OCI-LY7 (cell line): Measurements from ENCODE around the gene CELF2. TPM values are rescaled to one million over a fixed set of nuclear protein-coding genes. Genes with fewer than 3 reads are reported as not detected.

Source experiments
- BruUV-seq: library from RNA; stranded (reverse); fragments of 400-500 nt; replicated peaks from 2 replicates; lab custom pipeline; 2021; lab: Mats Ljungman, UMichigan
- CTCF ChIA-PET: fragments of 300-600 bp; sonication (Branson Sonifier 250); formaldehyde crosslinking; loops from one replicate; lab custom pipeline; 2022; ENCODE audit warnings: antibody characterized with exemption; ENCODE audit not compliant: unreplicated experiment; lab: Charles Lee
- POLR2A ChIA-PET: fragments of 300-600 bp; sonication (Branson Sonifier 250); formaldehyde crosslinking; loops from one replicate; lab custom pipeline; 2022; ENCODE audit warnings: antibody characterized with exemption; lab: Charles Lee
- DNase-seq: peaks from one replicate; pipeline ENCODE4 v3.0.0-alpha.2; 2015; ENCODE audit warnings: low spot score
- H2AFZ ChIP-seq: fragments of 200-600 bp; sonication (generic), shearing (Covaris generic); 2 replicates; pipeline ENCODE4 v1.6.1; 2014; ENCODE audit warnings: mild to moderate bottlenecking, antibody characterized with exemption, low read length, moderate library complexity
- H3K27ac ChIP-seq: fragments of 200-600 bp; sonication (generic); 2 replicates; pipeline ENCODE4 v1.5.1; 2014; ENCODE audit warnings: mixed run types, low read depth, mild to moderate bottlenecking, moderate library complexity, low read length, inconsistent platforms; ENCODE audit not compliant: poor library complexity, severe bottlenecking
- H3K36me3 ChIP-seq: fragments of 200-600 bp; sonication (generic); 2 replicates; pipeline ENCODE4 v1.6.1; 2014; ENCODE audit warnings: mild to moderate bottlenecking, antibody characterized with exemption, low read length, moderate library complexity, mixed read lengths; ENCODE audit not compliant: insufficient read depth
- H3K4me1 ChIP-seq: fragments of 200-600 bp; sonication (generic); 2 replicates; pipeline ENCODE4 v1.5.1; 2014; ENCODE audit warnings: mild to moderate bottlenecking, low read length; ENCODE audit not compliant: insufficient read depth, poor library complexity, severe bottlenecking
- H3K4me2 ChIP-seq: fragments of 200-600 bp; sonication (generic); 2 replicates; pipeline ENCODE4 v1.6.1; 2014; ENCODE audit warnings: mild to moderate bottlenecking, low read length
- H3K4me3 ChIP-seq: fragments of 200-600 bp; sonication (generic); 2 replicates; pipeline ENCODE4 v1.5.1; 2014; ENCODE audit warnings: mild to moderate bottlenecking, low read depth, low read length; ENCODE audit not compliant: poor library complexity, severe bottlenecking
- H3K79me2 ChIP-seq: fragments of 200-600 bp; sonication (generic); 2 replicates; pipeline ENCODE4 v1.6.1; 2016; ENCODE audit warnings: low read depth, mild to moderate bottlenecking, low read length, moderate library complexity, mixed read lengths; ENCODE audit not compliant: insufficient read depth
- H3K9me2 ChIP-seq: fragments of 200-600 bp; sonication (generic); 2 replicates; pipeline ENCODE4 v1.6.1; 2016; ENCODE audit warnings: mild to moderate bottlenecking, low read length, mixed read lengths; ENCODE audit not compliant: insufficient read depth
- H3K9me3 ChIP-seq: fragments of 200-600 bp; sonication (generic); 2 replicates; pipeline ENCODE4 v1.6.1; 2014; ENCODE audit warnings: mild to moderate bottlenecking, mixed run types, low read length, mixed read lengths
- H4K20me1 ChIP-seq: fragments of 200-600 bp; sonication (generic); 2 replicates; pipeline ENCODE4 v1.6.1; 2014; ENCODE audit warnings: mild to moderate bottlenecking, antibody characterized with exemption, low read length, moderate library complexity, mixed read lengths; ENCODE audit not compliant: insufficient read depth
- CTCF ChIP-seq: fragments of 200-600 bp; sonication (generic); conservative IDR thresholded peaks from 2 replicates; pipeline ENCODE4 v1.5.1; 2014; ENCODE audit warnings: mild to moderate bottlenecking, antibody characterized with exemption, low read length, moderate library complexity, mixed read lengths
- EZH2phosphoT487 ChIP-seq: fragments of 200-600 bp; sonication (generic); IDR thresholded peaks from 2 replicates; pipeline ENCODE4 v1.6.1; 2018; ENCODE audit warnings: low read depth, borderline replicate concordance, mild to moderate bottlenecking, mixed run types, antibody characterized with exemption, low read length, moderate library complexity, mixed read lengths
- intact Hi-C: fragments of 100-400 bp; cut with micrococcal nuclease; formaldehyde crosslinking; loops from one replicate; pipeline ENCODE4 v1.10.0; 2022; ENCODE audit not compliant: unreplicated experiment
- total RNA-seq, 2 experiments: library from RNA; depleted of rRNA in 1 of 2; stranded (reverse); fragments of >200 nt in 1 of 2; shearing (Covaris generic) in 1 of 2; gene quantifications; 2 replicates each; pipeline ENCODE4 v1.2.3, GENCODE V29; 2014 to 2022

The CELF2 gene
- total RNA-seq, 2 experiments from 2014 or later = 5.4 to 19.1 TPM

- no peaks in the 10 kb centered on the region for H3K36me3 ChIP-seq
- no peak overlapping the region for H3K27ac ChIP-seq
- TF ChIP-seq EZH2phosphoT487 = no peak
- TF ChIP-seq CTCF = no peak
- ChIA-PET POLR2A (interaction anchor here (0.7 to 1.0 kb wide), 2 partner anchors 30 to 38 kb away, joined by 3 read pairs; no protein-coding TSS in a partner anchor), CTCF (no interaction called here)
- H3K9me3 ChIP-seq = no peaks in the 10 kb centered on the region
- no peak overlapping the region for H3K4me2 ChIP-seq
- H3K79me2 ChIP-seq = no peaks in the 10 kb centered on the region
- BruUV-seq = no TSS peak
- H3K9me2 ChIP-seq = no peaks in the 10 kb centered on the region
- no peaks in the 10 kb centered on the region for H3K4me1 ChIP-seq
- no peak overlapping the region for H2AFZ ChIP-seq
- no peaks in the 10 kb centered on the region for H4K20me1 ChIP-seq
- intact Hi-C loops = loop anchor here (5.0 to 10.0 kb wide), 2 partner anchors 278 to 596 kb away; no protein-coding TSS in a partner anchor
- no peak overlapping the region for H3K4me3 ChIP-seq
- DNase-seq = no peak
These were observed 255.3 kb downstream of the CELF2 start for GRCh38 chr10:11272915-11273389.

- Histone ChIP-seq H3K4me2 (no peak overlapping the region), H3K36me3 (no peaks in the 10 kb centered on the region), H4K20me1 (no peaks in the 10 kb centered on the region), H3K27ac (no peak overlapping the region), H3K4me3 (no peak overlapping the region), H3K9me2 (no peaks in the 10 kb centered on the region), H3K9me3 (no peaks in the 10 kb centered on the region), H2AFZ (no peak overlapping the region), H3K79me2 (no peaks in the 10 kb centered on the region), H3K4me1 (no peaks in the 10 kb centered on the region)
- TF ChIP-seq EZH2phosphoT487 = no peak
- no peak for TF ChIP-seq CTCF
- DNase-seq = no peak
- intact Hi-C loops = loop anchor here (5.0 to 10.0 kb wide), 2 partner anchors 280 to 597 kb away; no protein-coding TSS in a partner anchor
- CTCF ChIA-PET = no interaction called here
- POLR2A ChIA-PET = no interaction called here
- BruUV-seq = no TSS peak
These were observed 256.8 kb downstream of the CELF2 start for GRCh38 chr10:11274452-11274851.

GRCh38 chr10:11275651-11276050 is 258.0 kb downstream of the CELF2 start:
- intact Hi-C loops = loop anchor here (10.0 kb wide), 1 partner anchor 281 kb away; no protein-coding TSS in a partner anchor
- Histone ChIP-seq H3K79me2 (no peaks in the 10 kb centered on the region), H3K4me3 (no peak overlapping the region), H3K36me3 (no peaks in the 10 kb centered on the region), H3K9me3 (no peaks in the 10 kb centered on the region), H2AFZ (no peak overlapping the region), H3K9me2 (no peaks in the 10 kb centered on the region), H4K20me1 (no peaks in the 10 kb centered on the region), H3K4me1 (no peaks in the 10 kb centered on the region), H3K4me2 (no peak overlapping the region), H3K27ac (no peak overlapping the region)
- no peak for DNase-seq
- no TSS peak for BruUV-seq
- no peak for TF ChIP-seq CTCF
- no peak for TF ChIP-seq EZH2phosphoT487
- CTCF ChIA-PET = interaction anchor here (1.0 kb wide), 1 partner anchor 11 kb away, joined by 3 read pairs; no protein-coding TSS in a partner anchor
- POLR2A ChIA-PET = no interaction called here
